ENCODE results near the gene KIAA0319L.

DNA sequence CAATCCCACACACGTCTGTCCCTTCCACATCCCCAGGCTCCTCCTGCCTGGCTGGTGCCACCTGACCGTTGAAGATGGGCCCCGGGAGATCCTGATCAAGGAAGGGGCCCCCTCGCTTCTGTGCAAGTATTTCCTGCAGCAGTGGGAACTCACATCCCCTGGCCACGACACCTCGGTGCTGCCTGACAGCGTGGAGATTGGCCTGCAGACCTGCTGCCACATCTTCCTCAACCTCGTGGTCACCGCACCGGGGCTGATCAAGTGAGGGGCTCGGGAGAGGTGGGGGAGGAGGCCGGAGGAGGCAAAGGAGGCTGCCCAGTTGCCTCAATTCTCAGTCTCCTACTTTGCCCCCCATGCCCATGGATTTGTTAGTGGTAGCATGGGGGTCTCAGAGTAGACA lies 6.0 kb upstream of the KIAA0319L start:
- no peak for TF ChIP-seq EZH2 (IDR thresholded peaks at IDR 0.05)
- no peak; the same call in 1 of the 2 replicates for TF ChIP-seq POLR2AphosphoS5 (IDR thresholded peaks at IDR 0.05; ENCODE audit: borderline replicate concordance, low read depth, low read length)
- no peak for TF ChIP-seq FOXP2 (optimal IDR thresholded peaks at IDR 0.05; ENCODE audit: control extremely low read depth, extremely low read length, insufficient read depth)
